K562 (cell line): ENCODE measurements around the gene YLPM1. TPM values are rescaled to one million over a fixed set of nuclear protein-coding genes. Genes with fewer than 3 reads are reported as not detected.

Experiments
- ATAC-seq: fragments of 200-7000 bp; cut with Tn5 transposase; 3 replicates; pipeline ENCODE4 v1.9.1; 2020; ENCODE audit warnings: moderate library complexity
- BruUV-seq: library from RNA; stranded (reverse); fragments of 400-500 nt; replicated peaks from 2 replicates; lab custom pipeline; 2021; lab: Mats Ljungman, UMichigan
- CTCF ChIA-PET: fragments of 300-600 bp; formaldehyde crosslinking; extraction: SDS; loops from one replicate; lab custom pipeline; 2021; ENCODE audit warnings: low intra/inter-chr PET ratio; lab: Yijun Ruan, JAX
- POLR2A ChIA-PET: fragments of 300-600, 350-650 bp; sonication (Branson Sonifier 250); formaldehyde crosslinking; extraction: SDS; loops from one replicate; lab custom pipeline; 2021; ENCODE audit warnings: antibody characterized with exemption, inconsistent platforms; lab: Yijun Ruan, JAX
- DNase-seq, 4 experiments: peaks; one replicate each; pipeline versions ENCODE4 v3.0.0 to v3.0.0-alpha.2; 2011 to 2018; ENCODE audit warnings: low spot score in 3 of 4, mixed read lengths in 3 of 4; ENCODE audit errors: extremely low read depth in 1 of 4
- FAIRE-seq: peaks from 2 replicates; lab custom pipeline; 2011; peaks lifted over from hg19 to GRCh38; lab: Jason Lieb, UNC
- H2AFZ ChIP-seq: 2 replicates; pipeline ENCODE4 v1.6.0; 2011; ENCODE audit warnings: low read depth, low read length, control low read depth, inconsistent platforms
- H3K27ac ChIP-seq: fragments of 200-600 bp; 3 replicates; pipeline ENCODE4 v1.8.0; 2011; ENCODE audit warnings: low read depth, mild to moderate bottlenecking, control low read depth, inconsistent platforms, low read length, moderate library complexity, mixed read lengths; ENCODE audit errors: extremely low read depth
- H3K27me3 ChIP-seq, 2 experiments: fragments of 300-600 bp in 1 of 2; 2 replicates in 1 of 2; 3 replicates in 1 of 2; pipeline versions ENCODE4 v1.6.0 to v1.8.0; 2011; ENCODE audit warnings: inconsistent platforms in 2 of 2, low read length in 2 of 2, mild to moderate bottlenecking in 1 of 2, mixed read lengths in 1 of 2, moderate library complexity in 1 of 2; ENCODE audit not compliant: control insufficient read depth in 2 of 2, insufficient read depth in 2 of 2
- H3K36me3 ChIP-seq: fragments of 300-600 bp; 3 replicates; pipeline ENCODE4 v1.8.0; 2011; ENCODE audit warnings: mild to moderate bottlenecking, low read length, inconsistent platforms; ENCODE audit not compliant: control insufficient read depth, insufficient read depth
- H3K4me1 ChIP-seq, 2 experiments: fragments of 200-600 bp in 1 of 2; replicated peaks in 1 of 2; 2 replicates in 1 of 2; 3 replicates in 1 of 2; pipeline versions ENCODE4 v1.5.1 to v1.8.0; 2011; ENCODE audit warnings: inconsistent platforms in 2 of 2, low read length in 2 of 2, mild to moderate bottlenecking in 1 of 2, mixed read lengths in 1 of 2, moderate library complexity in 1 of 2; ENCODE audit not compliant: control insufficient read depth in 2 of 2, insufficient read depth in 2 of 2
- H3K4me2 ChIP-seq: 2 replicates; pipeline ENCODE4 v1.6.1; 2011; ENCODE audit warnings: low read length, control low read depth, inconsistent platforms, mixed read lengths; ENCODE audit not compliant: insufficient read depth
- H3K4me3 ChIP-seq: fragments of 200-600 bp; sonication (generic), shearing (Covaris generic); 2 replicates; pipeline ENCODE4 v1.5.1; 2016; ENCODE audit warnings: control low read depth, inconsistent platforms
- H3K79me2 ChIP-seq: fragments of 200-600 bp; 3 replicates; pipeline ENCODE4 v1.8.0; 2011; ENCODE audit warnings: low read length, inconsistent platforms; ENCODE audit not compliant: control insufficient read depth, insufficient read depth
- H3K9ac ChIP-seq, 2 experiments: 2 replicates each; pipeline versions ENCODE4 v1.6.0 to v1.6.1; 2011; ENCODE audit warnings: low read depth in 2 of 2, low read length in 2 of 2, control low read depth in 1 of 2, inconsistent platforms in 1 of 2, mild to moderate bottlenecking in 1 of 2, mixed read lengths in 1 of 2; ENCODE audit not compliant: insufficient read depth in 1 of 2
- H3K9me1 ChIP-seq: one replicate; pipeline ENCODE4 v1.6.0; 2011; ENCODE audit warnings: inconsistent platforms, mild to moderate bottlenecking, low read length, moderate library complexity; ENCODE audit not compliant: control insufficient read depth, insufficient read depth
- H3K9me3 ChIP-seq: replicated peaks from 2 replicates; pipeline ENCODE4 v1.5.1; 2011; ENCODE audit warnings: low read depth, low read length, inconsistent platforms; ENCODE audit not compliant: control insufficient read depth, insufficient read depth
- H4K20me1 ChIP-seq: replicated peaks from 2 replicates; pipeline ENCODE4 v1.6.1; 2011; ENCODE audit warnings: low read length, inconsistent platforms, mixed read lengths; ENCODE audit not compliant: control insufficient read depth, insufficient read depth
- ARHGAP35 ChIP-seq: fragments of 450-650 bp; IDR thresholded peaks from 2 replicates; pipeline ENCODE4 v1.6.1; 2018; ENCODE audit not compliant: partially characterized antibody
- C11orf30 ChIP-seq: fragments of 450-650 bp; IDR thresholded peaks from 2 replicates; pipeline ENCODE4 v1.6.1; 2016; ENCODE audit warnings: low read depth, mild to moderate bottlenecking
- CHD4 ChIP-seq: fragments of 200-600 bp; sonication (generic); IDR thresholded peaks from 3 replicates; pipeline ENCODE4 v1.6.1; 2012; ENCODE audit warnings: low read depth, mild to moderate bottlenecking, mixed read lengths, low read length, inconsistent platforms; ENCODE audit not compliant: insufficient read depth, insufficient replicate concordance, poor library complexity, severe bottlenecking
- E2F3 ChIP-seq: fragments of 250-450 bp; sonication (Bioruptor Pico); IDR thresholded peaks from 2 replicates; pipeline ENCODE4 v1.4.0; 2020; ENCODE audit warnings: mild to moderate bottlenecking
- E2F5 ChIP-seq: sonication (generic); formaldehyde crosslinking; IDR thresholded peaks from 2 replicates; pipeline ENCODE4 v1.8.0; 2022; ENCODE audit warnings: mild to moderate bottlenecking, missing genetic modification reagents
- HDGF ChIP-seq: fragments of 450-650 bp; IDR thresholded peaks from 2 replicates; pipeline ENCODE4 v1.6.1; 2016
- HMGN3 ChIP-seq: IDR thresholded peaks from 2 replicates; pipeline ENCODE4 v1.6.1; 2011; ENCODE audit warnings: borderline replicate concordance, low read depth, mild to moderate bottlenecking, mixed read lengths, low read length; ENCODE audit not compliant: insufficient read length; ENCODE audit errors: extremely low read depth
- KDM2B ChIP-seq: fragments of 250-450 bp; sonication (Bioruptor Pico); IDR thresholded peaks from 2 replicates; pipeline ENCODE4 v1.8.0; 2021; ENCODE audit warnings: mild to moderate bottlenecking, moderate library complexity
- PHB ChIP-seq: fragments of 250-450 bp; sonication (Bioruptor Pico); IDR thresholded peaks from 2 replicates; pipeline ENCODE4 v1.5.0; 2021
- POLR3G ChIP-seq: IDR thresholded peaks from 2 replicates; pipeline ENCODE4 v1.6.1; 2011; ENCODE audit not compliant: insufficient read length, insufficient replicate concordance; ENCODE audit errors: extremely low read depth
- TFAM ChIP-seq: fragments of 250-450 bp; sonication (Bioruptor Pico); conservative IDR thresholded peaks from 2 replicates; pipeline ENCODE4 v1.5.0; 2021; ENCODE audit warnings: mild to moderate bottlenecking, moderate library complexity
- THRA ChIP-seq: fragments of 450-650 bp; IDR thresholded peaks from 2 replicates; pipeline ENCODE4 v1.6.1; 2017; ENCODE audit warnings: mild to moderate bottlenecking, moderate library complexity
- TRIM28 ChIP-seq: fragments of 450-650 bp; IDR thresholded peaks from 2 replicates; pipeline ENCODE4 v1.6.1; 2017
- ZBTB1 ChIP-seq: sonication (generic); formaldehyde crosslinking; IDR thresholded peaks from 2 replicates; pipeline ENCODE4 v1.8.1; 2023; ENCODE audit warnings: missing genetic modification reagents, low read depth, mild to moderate bottlenecking, borderline replicate concordance
- ZNF217 ChIP-seq: sonication (generic); formaldehyde crosslinking; IDR thresholded peaks from 2 replicates; pipeline ENCODE4 v1.8.0; 2022; ENCODE audit warnings: mild to moderate bottlenecking, missing genetic modification reagents
- ZNF354B ChIP-seq: fragments of 250-450 bp; sonication (Bioruptor Pico); IDR thresholded peaks from 2 replicates; pipeline ENCODE4 v1.4.0; 2020
- ZNF830 ChIP-seq: fragments of 250-450 bp; sonication (Bioruptor Pico); IDR thresholded peaks from 2 replicates; pipeline ENCODE4 v1.5.0; 2021; ENCODE audit warnings: mild to moderate bottlenecking
- WGBS: fragments of 100-300 bp; shearing (Covaris generic); methylation state at CpG from one replicate; pipeline ENCODE4 v1.1.6; 2016; ENCODE audit warnings: low coverage, mixed read lengths; ENCODE audit not compliant: insufficient coverage; ENCODE audit errors: missing lambda C conversion rate; 5-methylcytosine and 5-hydroxymethylcytosine counted together
- in situ Hi-C: fragments of 300-500 bp; cut with MboI; formaldehyde crosslinking; loops from 4 replicates; pipeline ENCODE4 v1.15.0; 2018; ENCODE audit warnings: inconsistent platforms, mixed read lengths
- intact Hi-C: fragments of 100-400 bp; cut with micrococcal nuclease; formaldehyde crosslinking; loops from 2 replicates; pipeline ENCODE4 v1.14.2; 2022
- polyA plus RNA-seq, 8 experiments: library from polyadenylated mRNA; depleted of rRNA in 4 of 8; stranded (reverse) in 5 of 8; unstranded in 3 of 8; fragments of >200 nt; fragmentation: Nextera tagmentation in 2 of 8; fragmentation: Illumina TruSeq in 1 of 8; extraction: Ambion mirVana in 2 of 8; extraction: Trizol in 1 of 8; gene quantifications; 2 replicates each; pipeline versions ENCODE4 v1.2.1 to v1.2.3, GENCODE V29; 2011 to 2014; ENCODE audit warnings: inconsistent platforms in 1 of 8, missing spikeins in 1 of 8
- total RNA-seq, 7 experiments: library from RNA; depleted of rRNA in 6 of 7; stranded (reverse); fragments of >200 nt in 6 of 7; fragmentation: Illumina TruSeq in 2 of 7; extraction: Trizol in 2 of 7; gene quantifications; 2 replicates each; pipeline versions ENCODE4 v1.2.1 to v1.2.3, GENCODE V29; 2011 to 2021; ENCODE audit warnings: low replicate concordance in 1 of 7

Gene YLPM1
- total and polyA plus RNA-seq, 9 of the 15 experiments (the other 6 are each of a cell fraction or from before 2014, with no cell fraction given) = 7.2 to 32.7 (median 14.6) TPM

DNA sequence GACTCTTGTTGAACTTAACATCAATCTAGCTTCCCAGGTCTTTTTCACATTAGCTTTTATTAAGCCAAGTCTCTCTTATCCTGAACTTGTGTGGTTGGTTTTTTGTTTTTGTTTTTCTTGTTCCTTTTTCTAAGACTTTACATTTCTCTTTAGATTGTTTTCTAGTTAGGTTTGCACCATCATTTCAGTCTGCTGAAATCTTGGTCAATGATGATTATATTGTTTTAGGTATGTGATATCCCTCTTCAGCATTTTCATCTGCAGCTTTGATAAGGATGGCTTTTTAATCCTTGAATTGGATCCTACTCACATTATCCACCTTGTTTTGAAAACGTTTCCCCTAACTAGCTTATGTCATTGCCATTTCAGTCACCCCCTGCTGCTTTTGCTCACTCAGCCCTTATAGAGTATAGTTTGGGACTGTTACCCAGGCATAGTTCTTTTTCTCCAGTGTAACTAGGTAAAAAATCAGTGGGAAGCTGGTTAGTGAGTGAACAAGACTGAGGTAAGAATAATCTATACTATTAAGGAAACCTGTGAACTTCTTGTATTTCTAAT, 22.0 kb downstream of the YLPM1 start:
- Histone ChIP-seq H3K4me1 (no peaks in the 10 kb centered on the region), H4K20me1 (no peaks in the 10 kb centered on the region), H3K9me1 (no peaks in the 10 kb centered on the region), H3K27me3 (no peaks in the 10 kb centered on the region), H3K9ac (no peak overlapping the region), H3K27ac (no peak overlapping the region), H2AFZ (no peak overlapping the region), H3K4me3 (no peak overlapping the region), H3K36me3 (peaks cover 69% of the 10 kb centered on the region), H3K4me2 (no peak overlapping the region), H3K79me2 (peaks cover 5% of the 10 kb centered on the region; the same call in 2 of the 3 replicates), H3K9me3 (no peaks in the 10 kb centered on the region)
- FAIRE-seq = no peak
- ChIA-PET CTCF (no interaction called here), POLR2A (interaction anchor here (0.8 to 1.1 kb wide), 2 partner anchors 14 to 22 kb away, joined by 3 read pairs; partner anchors contain the start of gene YLPM1)
- WGBS = 0% methylated on average over 1 of the region's 1 CpG
- in situ Hi-C loops (no loop called here), intact Hi-C loops (no loop called here)
- BruUV-seq = no TSS peak
- no peak for DNase-seq
- TF ChIP-seq THRA (no peak), ZBTB1 (CRISPR knock-in tag) (no peak), TRIM28 (no peak), CHD4 (no peak), ZNF830 (no peak), KDM2B (CRISPR knock-in tag) (no peak), ZNF217 (no peak), ZNF354B (CRISPR knock-in tag) (no peak), C11orf30 (no peak), POLR3G (no peak), HMGN3 (no peak), TFAM (CRISPR knock-in tag) (no peak), E2F5 (CRISPR knock-in tag) (no peak), PHB (CRISPR knock-in tag) (no peak), E2F3 (CRISPR knock-in tag) (no peak), ARHGAP35 (no peak), HDGF (no peak)
- ATAC-seq = no peak
